A549 treated with GW870086 at 1 μM for 4 hours (cell line): Measurements from ENCODE around the gene SRRM1. TPM values are rescaled to one million over a fixed set of nuclear protein-coding genes. Genes with fewer than 3 reads are reported as not detected.

Source experiments
- total RNA-seq: library from RNA; stranded (reverse); fragments of 200-300 nt; extraction: Qiagen RNA extraction; gene quantifications from 5 replicates; pipeline ENCODE4 v1.2.3, GENCODE V29; 2022; ENCODE audit warnings: low read depth

SRRM1 gene
- 35.9 to 56.9 TPM (median 43.2 TPM) in 5 replicates for total RNA-seq

GRCh38 chr1:24642481-24643362 is at the start of gene SRRM1:
SRRM1 (plus strand) TSS chr1:24643302; CDS start chr1:24643327, 25 bp downstream.

Other genes starting within 250 kb of the SRRM1 start
- gene STPG1, start 229.5 kb upstream of the SRRM1 start, total RNA-seq = 6.6 to 7.7 TPM (median 6.8 TPM) in 5 replicates
- gene NIPAL3, start 227.5 kb upstream of the SRRM1 start, total RNA-seq = 5.9 to 7.4 TPM (median 7.1 TPM) in 5 replicates
- gene RCAN3, start 140.5 kb upstream of the SRRM1 start, total RNA-seq = 12.2 to 16.2 TPM (median 15.0 TPM) in 5 replicates
- gene NCMAP, start 87.2 kb upstream of the SRRM1 start, total RNA-seq = 0.06 to 0.09 TPM (median 0.07 TPM) in 5 replicates
- gene CLIC4, start 102.1 kb downstream of the SRRM1 start, total RNA-seq = 29.6 to 50.7 TPM (median 45.8 TPM) in 5 replicates